HCT116 (cell line): ENCODE results near the gene MISP. TPM values are rescaled to one million over a fixed set of nuclear protein-coding genes. Genes with fewer than 3 reads are reported as not detected.

Experiments
- ZBTB33 ChIP-seq: IDR thresholded peaks from 2 replicates; pipeline ENCODE4 v1.6.1; 2011; ENCODE audit warnings: mild to moderate bottlenecking, low read length, moderate library complexity; ENCODE audit not compliant: insufficient replicate concordance; ENCODE audit errors: extremely low read depth
- ZNF274 ChIP-seq: fragments of 200-500 bp; sonication (Bioruptor generic); IDR thresholded peaks from 2 replicates; pipeline ENCODE4 v1.6.1; 2014; ENCODE audit warnings: mild to moderate bottlenecking, low read depth, low read length, inconsistent platforms
- total RNA-seq: library from RNA; stranded (reverse); gene quantifications from one replicate; pipeline ENCODE4 v1.2.1, GENCODE V29; 2021; ENCODE audit not compliant: unreplicated experiment
- TF ChIP-seq, protein P1 (sequence below): IDR thresholded peaks from 2 replicates; pipeline ENCODE4 v1.6.1; 2012; ENCODE audit warnings: low read depth

Gene MISP
- total RNA-seq, 1 experiment from 2014 or later, result 38.2 TPM

- TF ChIP-seq, protein P1, sequence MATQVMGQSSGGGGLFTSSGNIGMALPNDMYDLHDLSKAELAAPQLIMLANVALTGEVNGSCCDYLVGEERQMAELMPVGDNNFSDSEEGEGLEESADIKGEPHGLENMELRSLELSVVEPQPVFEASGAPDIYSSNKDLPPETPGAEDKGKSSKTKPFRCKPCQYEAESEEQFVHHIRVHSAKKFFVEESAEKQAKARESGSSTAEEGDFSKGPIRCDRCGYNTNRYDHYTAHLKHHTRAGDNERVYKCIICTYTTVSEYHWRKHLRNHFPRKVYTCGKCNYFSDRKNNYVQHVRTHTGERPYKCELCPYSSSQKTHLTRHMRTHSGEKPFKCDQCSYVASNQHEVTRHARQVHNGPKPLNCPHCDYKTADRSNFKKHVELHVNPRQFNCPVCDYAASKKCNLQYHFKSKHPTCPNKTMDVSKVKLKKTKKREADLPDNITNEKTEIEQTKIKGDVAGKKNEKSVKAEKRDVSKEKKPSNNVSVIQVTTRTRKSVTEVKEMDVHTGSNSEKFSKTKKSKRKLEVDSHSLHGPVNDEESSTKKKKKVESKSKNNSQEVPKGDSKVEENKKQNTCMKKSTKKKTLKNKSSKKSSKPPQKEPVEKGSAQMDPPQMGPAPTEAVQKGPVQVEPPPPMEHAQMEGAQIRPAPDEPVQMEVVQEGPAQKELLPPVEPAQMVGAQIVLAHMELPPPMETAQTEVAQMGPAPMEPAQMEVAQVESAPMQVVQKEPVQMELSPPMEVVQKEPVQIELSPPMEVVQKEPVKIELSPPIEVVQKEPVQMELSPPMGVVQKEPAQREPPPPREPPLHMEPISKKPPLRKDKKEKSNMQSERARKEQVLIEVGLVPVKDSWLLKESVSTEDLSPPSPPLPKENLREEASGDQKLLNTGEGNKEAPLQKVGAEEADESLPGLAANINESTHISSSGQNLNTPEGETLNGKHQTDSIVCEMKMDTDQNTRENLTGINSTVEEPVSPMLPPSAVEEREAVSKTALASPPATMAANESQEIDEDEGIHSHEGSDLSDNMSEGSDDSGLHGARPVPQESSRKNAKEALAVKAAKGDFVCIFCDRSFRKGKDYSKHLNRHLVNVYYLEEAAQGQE, result no peak
- TF ChIP-seq ZNF274 (no peak), ZBTB33 (no peak)
- TF ChIP-seq, all 23 proteins: peak for 0
Measured at GRCh38 chr19:756821-757688, 6.1 kb downstream of the MISP start (continued).
